Right ventricle myocardium superior (tissue), 1 donor: ENCODE measurements around the gene GPR61. TPM values are rescaled to one million over a fixed set of nuclear protein-coding genes. Genes with fewer than 3 reads are reported as not detected.

ENCODE experiments used
- ATAC-seq: fragments of 200-7000 bp; cut with Tn5 transposase; one replicate; pipeline ENCODE4 v1.9.1; 2020; ENCODE audit warnings: mild to moderate bottlenecking; ENCODE audit not compliant: poor library complexity
- DNase-seq: peaks from one replicate; pipeline ENCODE4 v3.0.0-alpha.2; 2020
- intact Hi-C: fragments of 100-400 bp; cut with DNase I; formaldehyde crosslinking; loops from one replicate; pipeline ENCODE4 v1.11.2; 2022
- total RNA-seq: library from RNA; stranded (reverse); fragmentation: NEBNext Ultra II Directional; extraction: Animal tissue kit (Norgen Biotek cat#: 25700); gene quantifications from one replicate; pipeline ENCODE4 v1.2.1, GENCODE V29; 2021
- donor health status: DM: no; HTN: yes; CAD: no; lungs with severe emphysema.

Gene GPR61
- total RNA-seq, 1 donor from 2014 or later: 0.32 TPM

GRCh38 chr1:109530457-109531087, 9.1 kb upstream of the GPR61 start:
- intact Hi-C loops: loop anchor here (10.0 kb wide), 1 partner anchor 256 kb away; no protein-coding TSS in a partner anchor
- no peak for ATAC-seq

GRCh38 chr1:109531380-109531779, 8.3 kb upstream of the GPR61 start:
- ATAC-seq: no peak
- DNase-seq: no peak
- intact Hi-C loops: loop anchor here (10.0 kb wide), 1 partner anchor 257 kb away; no protein-coding TSS in a partner anchor

More at GRCh38 chr1:109530457-109531087, 9.1 kb upstream of the GPR61 start:
- no peak for DNase-seq

- intact Hi-C loops: loop anchor here (2.0 to 10.0 kb wide), 2 partner anchors 41 to 257 kb away; no protein-coding TSS in a partner anchor
- DNase-seq (no peak), ATAC-seq (no peak)
These were observed 7.8 kb upstream of the GPR61 start for GRCh38 chr1:109531826-109532364.

- DNase-seq (peak; percentile 89), ATAC-seq (peak; percentile 80)
- intact Hi-C loops: loop anchor here (2.0 to 10.0 kb wide), 2 partner anchors 42 to 258 kb away; no protein-coding TSS in a partner anchor
These were observed 7.1 kb upstream of the GPR61 start for GRCh38 chr1:109532365-109533136.

GRCh38 chr1:109534307-109534858, 5.3 kb upstream of the GPR61 start:
- ATAC-seq (no peak), DNase-seq (no peak)
- intact Hi-C loops: loop anchor here (10.0 kb wide), 1 partner anchor 260 kb away; no protein-coding TSS in a partner anchor

- intact Hi-C loops: loop anchor here (10.0 kb wide), 1 partner anchor 261 kb away; no protein-coding TSS in a partner anchor
- no peak for ATAC-seq
- no peak for DNase-seq
These were observed 4.2 kb upstream of the GPR61 start for GRCh38 chr1:109535481-109535880.

- intact Hi-C loops: loop anchor here (10.0 kb wide), 1 partner anchor 261 kb away; no protein-coding TSS in a partner anchor
These were observed 3.6 kb upstream of the GPR61 start for GRCh38 chr1:109535971-109536491.

GRCh38 chr1:109537450-109538178, 2.1 kb upstream of the GPR61 start:
- ATAC-seq (no peak), DNase-seq (no peak)
- intact Hi-C loops: loop anchor here (10.0 kb wide), 1 partner anchor 263 kb away; no protein-coding TSS in a partner anchor

More at GRCh38 chr1:109535971-109536491, 3.6 kb upstream of the GPR61 start:
- DNase-seq: peak; percentile 64
- peak; percentile 79 for ATAC-seq

GRCh38 chr1:109538827-109539555, 681 bp upstream of the GPR61 start:
- DNase-seq (no peak), ATAC-seq (no peak)
- intact Hi-C loops: loop anchor here (10.0 kb wide), 1 partner anchor 264 kb away; no protein-coding TSS in a partner anchor

GRCh38 chr1:109541102-109541501, 1.4 kb downstream of the GPR61 start:
- intact Hi-C loops: no loop called here
- no peak for DNase-seq
- ATAC-seq: no peak

- intact Hi-C loops: no loop called here
- no peak for DNase-seq
- no peak for ATAC-seq
These were observed 3.0 kb downstream of the GPR61 start for GRCh38 chr1:109542657-109543056.

GRCh38 chr1:109543283-109543987, 3.8 kb downstream of the GPR61 start:
- no peak for DNase-seq
- ATAC-seq: no peak
- intact Hi-C loops: no loop called here

GRCh38 chr1:109543988-109544735, 4.5 kb downstream of the GPR61 start:
- DNase-seq: no peak
- intact Hi-C loops: no loop called here
- no peak for ATAC-seq

GRCh38 chr1:109546311-109547109, 6.8 kb downstream of the GPR61 start:
- DNase-seq (peak; percentile 88), ATAC-seq (peak; percentile 77)
- intact Hi-C loops: loop anchor here (2.0 to 5.0 kb wide), 3 partner anchors 86 to 436 kb away; partner anchors contain the start of gene AHCYL1
